Activated CD4-positive, alpha-beta T cell treated with anti-CD3 and anti-CD28 coated beads, Interleukin-10, Interleukin-2, amounts not matched to agents 100 ng/mL and 50 ng/mL, durations not matched to agents 16 hours and 8 hours (primary cell): ENCODE measurements around the gene SIGLEC15.
"Not testable (repeated sequence)": the region's sequence is repeated elsewhere in the genome, so short reads cannot be mapped to it uniquely, and the experiment has no call there.

Experiments
- DNase-seq: peaks from one replicate; pipeline ENCODE4 v3.0.0-alpha.2; 2020

Gene SIGLEC15

GRCh38 chr18:45820106-45820745 lies 5.2 kb upstream of the SIGLEC15 start:
- DNase-seq = no peak

GRCh38 chr18:45821026-45821425 lies 4.4 kb upstream of the SIGLEC15 start:
- DNase-seq = no peak

- no peak for DNase-seq
These were observed 3.8 kb upstream of the SIGLEC15 start for GRCh38 chr18:45821711-45822110.

GRCh38 chr18:45826084-45826483 lies 609 bp downstream of the SIGLEC15 start:
- DNase-seq = no peak

GRCh38 chr18:45826716-45827115 lies 1.2 kb downstream of the SIGLEC15 start:
- DNase-seq = not testable (repeated sequence)

GRCh38 chr18:45828917-45829811 lies 3.7 kb downstream of the SIGLEC15 start:
- DNase-seq = no peak

GRCh38 chr18:45829855-45830254 lies 4.4 kb downstream of the SIGLEC15 start:
- DNase-seq = no peak

GRCh38 chr18:45830917-45831316 lies 5.4 kb downstream of the SIGLEC15 start:
- no peak for DNase-seq

GRCh38 chr18:45833846-45834245 lies 8.4 kb downstream of the SIGLEC15 start:
- no peak for DNase-seq

GRCh38 chr18:45834306-45834705 lies 8.8 kb downstream of the SIGLEC15 start:
- DNase-seq = no peak

GRCh38 chr18:45835057-45835636 lies 9.7 kb downstream of the SIGLEC15 start:
- DNase-seq = no peak

- no peak for DNase-seq
These were observed 11.0 kb downstream of the SIGLEC15 start for GRCh38 chr18:45836242-45837205.

- peak; percentile 55 for DNase-seq
These were observed 12.0 kb downstream of the SIGLEC15 start for GRCh38 chr18:45837283-45838070.

- no peak for DNase-seq
These were observed 13.0 kb downstream of the SIGLEC15 start for GRCh38 chr18:45838302-45839070.

- peak; percentile 50 for DNase-seq
These were observed 14.2 kb downstream of the SIGLEC15 start for GRCh38 chr18:45839414-45840395.

- DNase-seq = no peak
These were observed 15.7 kb downstream of the SIGLEC15 start for GRCh38 chr18:45841060-45841764.

GRCh38 chr18:45841765-45842442 lies 16.4 kb downstream of the SIGLEC15 start:
- no peak for DNase-seq

GRCh38 chr18:45843019-45843418 lies 17.5 kb downstream of the SIGLEC15 start:
- no peak for DNase-seq
